ENCODE data around the gene KRTAP24-1. TPM values are rescaled to one million over a fixed set of nuclear protein-coding genes. Genes with fewer than 3 reads are reported as not detected.

The KRTAP24-1 gene
- total RNA-seq, 1 donor from 2014 or later: not detected

DNA sequence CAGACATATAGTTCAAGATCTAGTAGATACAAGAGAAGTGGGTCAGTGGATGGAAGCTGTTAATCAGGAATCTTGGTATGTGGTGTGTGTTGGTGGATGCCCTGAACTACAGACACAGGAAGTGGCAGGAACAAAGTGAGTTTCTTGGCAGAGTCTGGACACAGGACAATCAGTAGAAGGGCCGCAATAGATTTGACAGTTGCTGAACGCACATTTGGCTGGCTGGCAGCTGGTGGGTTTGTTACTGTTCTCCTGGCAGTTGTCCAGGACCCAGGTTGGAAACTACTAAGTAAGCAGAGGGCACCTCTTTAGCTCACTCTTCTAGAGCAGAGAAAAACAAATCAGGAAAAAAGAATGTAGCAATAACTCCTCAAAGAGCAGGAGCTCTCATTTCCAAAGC lies 24.1 kb upstream of the KRTAP24-1 start:
- no peaks in the 10 kb centered on the region for H3K4me1 ChIP-seq
- intact Hi-C loops (cut with DNase I): no loop called here
- no peaks in the 10 kb centered on the region for H3K36me3 ChIP-seq
- H3K4me3 ChIP-seq: no peak overlapping the region
- H3K27me3 ChIP-seq: no peaks in the 10 kb centered on the region
- TF ChIP-seq POLR2A (IDR thresholded peaks at IDR 0.05) (no peak), POLR2AphosphoS5 (IDR thresholded peaks at IDR 0.05; ENCODE audit: insufficient read depth in 1 of 2, low read depth in 1 of 2) (no peak)
- TF ChIP-seq, protein P1, sequence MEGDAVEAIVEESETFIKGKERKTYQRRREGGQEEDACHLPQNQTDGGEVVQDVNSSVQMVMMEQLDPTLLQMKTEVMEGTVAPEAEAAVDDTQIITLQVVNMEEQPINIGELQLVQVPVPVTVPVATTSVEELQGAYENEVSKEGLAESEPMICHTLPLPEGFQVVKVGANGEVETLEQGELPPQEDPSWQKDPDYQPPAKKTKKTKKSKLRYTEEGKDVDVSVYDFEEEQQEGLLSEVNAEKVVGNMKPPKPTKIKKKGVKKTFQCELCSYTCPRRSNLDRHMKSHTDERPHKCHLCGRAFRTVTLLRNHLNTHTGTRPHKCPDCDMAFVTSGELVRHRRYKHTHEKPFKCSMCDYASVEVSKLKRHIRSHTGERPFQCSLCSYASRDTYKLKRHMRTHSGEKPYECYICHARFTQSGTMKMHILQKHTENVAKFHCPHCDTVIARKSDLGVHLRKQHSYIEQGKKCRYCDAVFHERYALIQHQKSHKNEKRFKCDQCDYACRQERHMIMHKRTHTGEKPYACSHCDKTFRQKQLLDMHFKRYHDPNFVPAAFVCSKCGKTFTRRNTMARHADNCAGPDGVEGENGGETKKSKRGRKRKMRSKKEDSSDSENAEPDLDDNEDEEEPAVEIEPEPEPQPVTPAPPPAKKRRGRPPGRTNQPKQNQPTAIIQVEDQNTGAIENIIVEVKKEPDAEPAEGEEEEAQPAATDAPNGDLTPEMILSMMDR (IDR thresholded peaks at IDR 0.05): no peak
- no peak overlapping the region for H3K27ac ChIP-seq
- no peaks in the 10 kb centered on the region for H3K9me3 ChIP-seq
- no peak for DNase-seq (ENCODE audit: extremely low spot score in 2 of 2)

DNA sequence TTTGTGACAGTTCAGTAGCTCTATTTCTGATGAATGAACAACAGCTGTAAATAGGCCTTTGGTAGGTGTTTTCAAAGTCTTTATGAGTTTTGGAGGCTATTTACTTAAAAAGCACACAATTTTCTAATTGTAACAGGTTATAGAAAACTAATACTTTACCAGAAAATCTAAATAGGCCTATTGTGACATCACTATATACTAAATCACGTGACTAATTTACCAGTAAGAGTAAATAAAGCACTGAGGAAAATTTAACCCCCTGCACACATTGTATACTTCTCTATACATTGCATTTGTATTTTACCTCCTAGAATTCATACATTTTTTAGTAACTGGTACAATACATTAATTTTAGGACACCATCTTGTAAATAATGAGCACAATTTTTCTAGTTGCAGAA lies 22.4 kb upstream of the KRTAP24-1 start:
- no peak overlapping the region for H3K4me3 ChIP-seq
- no peaks in the 10 kb centered on the region for H3K36me3 ChIP-seq
- no peak for DNase-seq (ENCODE audit: extremely low spot score in 2 of 2)
- no peak overlapping the region for H3K27ac ChIP-seq
- H3K9me3 ChIP-seq: no peaks in the 10 kb centered on the region
- H3K27me3 ChIP-seq: no peaks in the 10 kb centered on the region
- intact Hi-C loops (cut with DNase I): no loop called here
- no peaks in the 10 kb centered on the region for H3K4me1 ChIP-seq
- TF ChIP-seq POLR2AphosphoS5 (IDR thresholded peaks at IDR 0.05; ENCODE audit: insufficient read depth in 1 of 2, low read depth in 1 of 2) (no peak), POLR2A (IDR thresholded peaks at IDR 0.05) (no peak)
- TF ChIP-seq, protein P1 (IDR thresholded peaks at IDR 0.05): no peak

DNA sequence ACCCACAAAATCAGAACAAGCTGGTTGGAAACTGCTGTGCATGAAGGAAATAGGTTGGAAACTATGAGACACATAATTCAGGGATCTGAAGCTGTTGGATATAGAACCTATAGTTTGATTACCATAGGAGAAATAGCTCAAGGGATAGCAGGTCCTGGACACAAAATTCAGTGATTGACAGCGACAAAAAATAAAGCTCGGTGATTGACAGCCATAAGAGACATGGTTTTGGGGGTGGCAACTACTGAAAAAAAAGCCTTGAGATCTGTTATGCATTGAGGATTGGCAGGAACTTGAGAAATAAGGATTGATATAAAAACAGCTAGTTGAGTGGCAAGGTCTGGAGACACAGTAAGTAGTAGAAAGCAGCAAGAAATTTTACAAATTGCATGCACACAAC lies 6.5 kb upstream of the KRTAP24-1 start, which contains the start of gene KRTAP25-1:
KRTAP25-1 (minus strand) TSS at position 300 of the 400 bp plus-strand sequence; CDS start at position 276, 24 bp downstream.
- Histone ChIP-seq H3K9me3 (no peaks in the 10 kb centered on the region), H3K4me1 (no peaks in the 10 kb centered on the region), H3K36me3 (no peaks in the 10 kb centered on the region), H3K4me3 (no peak within 1 kb of the TSS), H3K27me3 (no peaks in the 10 kb centered on the region), H3K27ac (no peak within 1 kb of the TSS)
- DNase-seq (ENCODE audit: extremely low spot score in 2 of 2): no peak
- intact Hi-C loops (cut with DNase I): no loop called here
- TF ChIP-seq, protein P1 (IDR thresholded peaks at IDR 0.05): no peak
- TF ChIP-seq POLR2AphosphoS5 (IDR thresholded peaks at IDR 0.05; ENCODE audit: insufficient read depth in 1 of 2, low read depth in 1 of 2) (no peak), POLR2A (IDR thresholded peaks at IDR 0.05) (no peak)

DNA sequence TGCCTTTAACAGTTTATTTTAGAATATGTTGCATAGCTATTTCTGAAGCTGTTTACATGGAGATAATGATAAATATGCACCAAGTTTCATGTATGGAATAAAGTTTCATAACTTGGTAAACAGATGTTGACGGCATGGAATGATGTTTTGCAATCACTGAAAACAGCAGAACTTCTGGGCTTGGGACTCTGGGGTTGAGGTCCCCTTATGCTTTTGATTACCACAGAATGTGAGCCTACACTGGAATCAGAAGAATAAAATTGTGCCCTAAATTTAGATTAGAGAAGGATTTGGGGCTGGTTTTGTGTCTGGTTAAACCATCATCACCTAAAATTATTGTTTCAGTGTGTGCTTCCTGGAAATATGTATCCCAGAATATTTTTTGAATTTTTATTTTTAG lies 11.1 kb downstream of the KRTAP24-1 start:
- H3K27ac ChIP-seq: no peak overlapping the region
- no peak overlapping the region for H3K4me3 ChIP-seq
- DNase-seq (ENCODE audit: extremely low spot score in 2 of 2): no peak
- H3K27me3 ChIP-seq: no peaks in the 10 kb centered on the region
- H3K9me3 ChIP-seq: no peaks in the 10 kb centered on the region
- intact Hi-C loops (cut with DNase I): no loop called here
- no peak for TF ChIP-seq POLR2AphosphoS5 (IDR thresholded peaks at IDR 0.05; ENCODE audit: insufficient read depth in 1 of 2, low read depth in 1 of 2)
- no peak for TF ChIP-seq POLR2A (IDR thresholded peaks at IDR 0.05)
- TF ChIP-seq, protein P1 (IDR thresholded peaks at IDR 0.05): no peak
- peaks cover 17% of the 10 kb centered on the region for H3K4me1 ChIP-seq
- H3K36me3 ChIP-seq: no peaks in the 10 kb centered on the region

DNA sequence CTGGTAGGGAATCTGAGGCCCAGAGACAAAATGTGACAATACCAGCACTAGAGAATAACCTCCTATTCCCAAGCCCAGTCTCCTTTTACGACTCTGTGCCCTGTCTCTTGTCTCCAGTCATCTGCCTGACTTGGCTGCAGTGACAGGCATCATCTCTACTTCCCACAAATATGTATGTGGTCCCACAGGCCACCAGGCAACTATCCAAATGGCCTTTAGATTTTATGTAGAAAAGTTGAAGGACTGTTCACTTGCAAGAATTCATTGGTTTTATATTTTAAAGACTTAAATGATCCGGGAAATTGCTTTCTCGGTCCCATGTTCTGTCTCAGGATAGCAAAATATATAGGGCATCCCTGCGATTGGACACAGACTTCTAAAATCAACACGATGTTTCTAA lies 11.6 kb downstream of the KRTAP24-1 start:
- no peak overlapping the region for H3K27ac ChIP-seq
- H3K9me3 ChIP-seq: no peaks in the 10 kb centered on the region
- H3K27me3 ChIP-seq: no peaks in the 10 kb centered on the region
- TF ChIP-seq POLR2A (IDR thresholded peaks at IDR 0.05): no peak
- no peak for TF ChIP-seq POLR2AphosphoS5 (IDR thresholded peaks at IDR 0.05; ENCODE audit: insufficient read depth in 1 of 2, low read depth in 1 of 2)
- TF ChIP-seq, protein P1 (IDR thresholded peaks at IDR 0.05): no peak
- H3K36me3 ChIP-seq: no peaks in the 10 kb centered on the region
- H3K4me3 ChIP-seq: no peak overlapping the region
- intact Hi-C loops (cut with DNase I): no loop called here
- no peak for DNase-seq (ENCODE audit: extremely low spot score in 2 of 2)
- H3K4me1 ChIP-seq: peaks cover 17% of the 10 kb centered on the region

All from vagina (tissue), 2 donors.